ENCODE measurements around the gene TRNP1.
"Not testable (repeated sequence)": the region's sequence is repeated elsewhere in the genome, so short reads cannot be mapped to it uniquely, and the experiment has no call there.

TRNP1 gene

GRCh38 chr1:26986658-26987057 lies 6.8 kb upstream of the TRNP1 start:
- Mint-ChIP-seq H3K27me3 (peaks cover 46% of the 10 kb centered on the region), H3K4me1 (ENCODE audit: low read depth) (peaks cover 10% of the 10 kb centered on the region), H3K9me3 (no peaks in the 10 kb centered on the region), H3K27ac (no peak overlapping the region), H3K4me3 (no peak overlapping the region), H3K36me3 (ENCODE audit: low read depth) (no peaks in the 10 kb centered on the region)
- no peak for DNase-seq

DNA sequence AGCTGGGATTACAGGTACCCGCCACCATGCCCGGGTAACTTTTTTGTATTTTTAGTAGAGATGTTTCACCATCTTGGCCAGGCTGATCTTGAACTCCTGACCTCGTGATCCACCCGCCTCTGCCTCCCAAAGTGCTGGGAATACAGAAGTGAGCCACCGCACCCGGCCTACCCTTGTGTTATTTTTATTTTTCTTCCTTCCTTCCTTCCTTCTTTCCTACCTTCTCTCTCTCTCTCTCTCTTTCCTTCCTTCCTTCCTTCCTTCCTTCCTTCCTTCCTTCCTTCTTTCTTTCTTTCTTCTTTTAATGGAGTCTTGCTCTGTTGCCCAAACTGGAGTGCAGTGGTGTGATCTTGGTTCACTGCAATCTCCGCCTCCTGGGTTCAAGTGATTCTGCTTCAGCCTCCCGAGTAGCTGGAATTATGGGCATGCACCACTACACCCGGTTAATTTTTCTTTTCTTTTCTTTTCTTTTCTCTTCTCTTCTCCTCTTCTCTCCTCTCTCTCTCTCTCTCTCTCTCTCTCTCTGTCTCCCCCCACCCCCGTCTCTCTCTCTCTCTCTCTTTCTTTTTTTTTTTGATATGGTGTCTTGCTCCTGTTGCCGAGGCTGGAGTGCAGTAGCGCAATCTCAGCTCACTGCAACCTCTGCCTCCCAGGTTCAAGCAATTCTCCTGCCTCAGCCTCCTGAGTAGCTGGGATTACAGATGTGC lies 3.9 kb upstream of the TRNP1 start:
- not testable (repeated sequence) for DNase-seq; H3K27ac Mint-ChIP-seq; H3K9me3 Mint-ChIP-seq; H3K36me3 Mint-ChIP-seq (ENCODE audit: low read depth); H3K4me3 Mint-ChIP-seq
- Mint-ChIP-seq H3K27me3 (peaks cover 45% of the 10 kb centered on the region), H3K4me1 (ENCODE audit: low read depth) (peaks cover 20% of the 10 kb centered on the region)

- Mint-ChIP-seq H3K36me3 (ENCODE audit: low read depth) (no peaks in the 10 kb centered on the region), H3K27ac (no peak overlapping the region), H3K9me3 (no peaks in the 10 kb centered on the region), H3K4me1 (ENCODE audit: low read depth) (peaks cover 20% of the 10 kb centered on the region), H3K27me3 (peaks cover 57% of the 10 kb centered on the region), H3K4me3 (peak overlapping the region; percentile 32)
- DNase-seq = peak; percentile 42
Measured at GRCh38 chr1:26991310-26992116, 2.0 kb upstream of the TRNP1 start.

GRCh38 chr1:26994020-26994786 lies 711 bp downstream of the TRNP1 start:
- Mint-ChIP-seq H3K9me3 (no peaks in the 10 kb centered on the region), H3K36me3 (ENCODE audit: low read depth) (no peaks in the 10 kb centered on the region), H3K4me1 (ENCODE audit: low read depth) (peaks cover 26% of the 10 kb centered on the region), H3K27me3 (peaks cover 65% of the 10 kb centered on the region), H3K4me3 (peak overlapping the region; percentile 70), H3K27ac (no peak overlapping the region)
- DNase-seq = no peak

- Mint-ChIP-seq H3K9me3 (no peaks in the 10 kb centered on the region), H3K27me3 (peaks cover 62% of the 10 kb centered on the region), H3K4me3 (peak overlapping the region; percentile 70), H3K4me1 (ENCODE audit: low read depth) (peaks cover 26% of the 10 kb centered on the region), H3K36me3 (ENCODE audit: low read depth) (no peaks in the 10 kb centered on the region), H3K27ac (no peak overlapping the region)
- DNase-seq = no peak
Measured at GRCh38 chr1:26994787-26995517, 1.5 kb downstream of the TRNP1 start.

GRCh38 chr1:26996024-26996423 lies 2.5 kb downstream of the TRNP1 start:
- peaks cover 25% of the 10 kb centered on the region for H3K4me1 Mint-ChIP-seq (ENCODE audit: low read depth)
- no peaks in the 10 kb centered on the region for H3K9me3 Mint-ChIP-seq
- no peak overlapping the region for H3K27ac Mint-ChIP-seq
- no peaks in the 10 kb centered on the region for H3K36me3 Mint-ChIP-seq (ENCODE audit: low read depth)
- H3K4me3 Mint-ChIP-seq = no peak overlapping the region
- DNase-seq = no peak
- peaks cover 54% of the 10 kb centered on the region for H3K27me3 Mint-ChIP-seq

GRCh38 chr1:26996665-26997064 lies 3.2 kb downstream of the TRNP1 start:
- peaks cover 18% of the 10 kb centered on the region for H3K4me1 Mint-ChIP-seq (ENCODE audit: low read depth)
- peaks cover 50% of the 10 kb centered on the region for H3K27me3 Mint-ChIP-seq
- H3K4me3 Mint-ChIP-seq = no peak overlapping the region
- H3K36me3 Mint-ChIP-seq (ENCODE audit: low read depth) = no peaks in the 10 kb centered on the region
- DNase-seq = no peak
- no peak overlapping the region for H3K27ac Mint-ChIP-seq
- H3K9me3 Mint-ChIP-seq = no peaks in the 10 kb centered on the region

- no peaks in the 10 kb centered on the region for H3K36me3 Mint-ChIP-seq (ENCODE audit: low read depth)
- no peak overlapping the region for H3K27ac Mint-ChIP-seq
- H3K4me1 Mint-ChIP-seq (ENCODE audit: low read depth) = peaks cover 8% of the 10 kb centered on the region
- no peak for DNase-seq
- no peak overlapping the region for H3K4me3 Mint-ChIP-seq
- peaks cover 45% of the 10 kb centered on the region for H3K27me3 Mint-ChIP-seq
- H3K9me3 Mint-ChIP-seq = no peaks in the 10 kb centered on the region
Measured at GRCh38 chr1:26998429-26999300, 5.2 kb downstream of the TRNP1 start.

GRCh38 chr1:26999440-26999987 lies 6.0 kb downstream of the TRNP1 start:
- Mint-ChIP-seq H3K4me3 (no peak overlapping the region), H3K9me3 (no peaks in the 10 kb centered on the region), H3K4me1 (ENCODE audit: low read depth) (peaks cover 7% of the 10 kb centered on the region), H3K27ac (no peak overlapping the region), H3K27me3 (peaks cover 48% of the 10 kb centered on the region), H3K36me3 (ENCODE audit: low read depth) (no peaks in the 10 kb centered on the region)
- DNase-seq = no peak

DNA sequence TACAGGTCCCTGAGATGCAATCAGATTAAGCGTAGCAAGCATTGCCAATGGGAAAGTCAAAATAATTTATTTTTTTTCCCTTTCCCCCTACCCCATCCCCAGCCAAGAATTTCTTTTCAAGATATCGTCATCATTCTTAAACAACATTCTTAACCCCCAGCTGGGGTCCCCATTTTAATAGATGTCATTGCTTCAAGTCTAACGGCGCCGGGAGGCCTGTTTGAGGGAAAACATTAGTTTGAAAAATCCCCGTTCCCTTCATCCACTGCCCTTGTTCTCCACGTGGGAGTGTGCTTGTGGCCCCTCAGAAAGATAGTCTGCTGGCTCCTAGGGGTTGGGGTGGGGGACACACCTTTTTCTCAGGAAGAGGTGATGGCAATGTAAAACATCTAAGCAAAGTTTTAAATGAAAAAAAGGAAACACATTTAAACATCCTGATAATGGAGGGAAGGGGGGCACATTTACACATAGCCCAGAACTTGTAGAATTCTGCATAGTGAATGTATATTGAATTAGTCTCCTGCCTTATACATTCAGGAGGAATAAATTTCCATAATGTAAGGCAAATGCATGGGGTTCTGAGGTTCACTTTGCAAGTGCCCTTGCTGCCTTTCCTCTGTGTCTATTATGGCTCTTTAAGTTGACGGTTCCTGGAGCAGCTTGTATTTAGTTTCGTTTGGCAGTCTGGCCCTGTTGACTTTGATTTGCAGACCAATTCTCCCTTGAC lies 6.8 kb downstream of the TRNP1 start:
- Mint-ChIP-seq H3K27me3 (peaks cover 40% of the 10 kb centered on the region), H3K27ac (no peak overlapping the region), H3K4me3 (no peak overlapping the region), H3K4me1 (ENCODE audit: low read depth) (peaks cover 6% of the 10 kb centered on the region), H3K9me3 (no peaks in the 10 kb centered on the region), H3K36me3 (ENCODE audit: low read depth) (no peaks in the 10 kb centered on the region)
- no peak for DNase-seq

- DNase-seq = no peak
- peaks cover 33% of the 10 kb centered on the region for H3K27me3 Mint-ChIP-seq
- H3K36me3 Mint-ChIP-seq (ENCODE audit: low read depth) = no peaks in the 10 kb centered on the region
- H3K4me3 Mint-ChIP-seq = no peak overlapping the region
- H3K27ac Mint-ChIP-seq = no peak overlapping the region
- no peaks in the 10 kb centered on the region for H3K9me3 Mint-ChIP-seq
- peaks cover 6% of the 10 kb centered on the region for H3K4me1 Mint-ChIP-seq (ENCODE audit: low read depth)
Measured at GRCh38 chr1:27000817-27001460, 7.4 kb downstream of the TRNP1 start.

DNA sequence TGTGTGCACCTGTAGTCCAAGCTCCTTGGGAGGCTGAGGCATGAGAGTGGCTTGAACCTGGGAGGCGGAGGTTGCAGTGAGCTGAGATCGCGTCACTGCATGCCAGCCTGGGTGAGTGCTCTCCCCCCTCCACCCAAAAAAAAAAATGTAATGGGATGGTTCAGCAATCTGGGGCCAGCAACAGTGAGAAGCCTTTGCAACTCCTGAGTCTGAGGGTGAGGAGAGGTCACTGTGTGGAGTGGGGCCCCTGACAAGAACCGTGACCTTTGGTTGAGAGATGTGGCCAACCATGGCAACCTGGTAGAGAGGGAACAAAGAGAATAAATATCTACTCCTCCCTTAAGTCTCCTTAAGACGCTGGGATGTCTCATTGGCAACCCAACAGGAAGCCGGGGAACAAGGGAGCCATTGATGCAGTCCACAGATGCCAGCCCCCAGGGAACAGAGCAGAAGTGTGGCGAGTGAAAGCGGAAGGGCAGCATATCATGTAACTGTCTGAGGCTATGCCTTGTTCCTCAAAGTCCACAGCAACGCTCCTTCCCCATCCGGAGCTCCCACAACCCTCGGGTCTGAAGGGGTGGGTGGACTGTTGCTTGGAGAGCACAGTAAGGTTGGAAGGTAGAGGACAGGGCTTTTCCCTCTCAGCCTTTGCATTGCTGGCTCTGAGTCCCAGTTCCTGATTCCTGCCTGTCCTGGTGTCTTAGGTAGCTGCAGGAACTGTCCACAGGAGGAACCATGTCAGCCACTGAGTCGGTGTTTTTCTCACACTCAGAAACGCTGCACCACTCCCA lies 8.3 kb downstream of the TRNP1 start:
- H3K4me1 Mint-ChIP-seq (ENCODE audit: low read depth) = peaks cover 6% of the 10 kb centered on the region
- no peaks in the 10 kb centered on the region for H3K9me3 Mint-ChIP-seq
- no peak overlapping the region for H3K27ac Mint-ChIP-seq
- H3K36me3 Mint-ChIP-seq (ENCODE audit: low read depth) = no peaks in the 10 kb centered on the region
- no peak for DNase-seq
- no peak overlapping the region for H3K4me3 Mint-ChIP-seq
- H3K27me3 Mint-ChIP-seq = peaks cover 25% of the 10 kb centered on the region
